Activated CD8-positive, alpha-beta T cell treated with anti-CD3 and anti-CD28 coated beads for 36 hours (primary cell): ENCODE measurements around the gene BIK. TPM values are rescaled to one million over a fixed set of nuclear protein-coding genes. Genes with fewer than 3 reads are reported as not detected.

Source experiments
- ATAC-seq: fragments of 200-7000 bp; cut with Tn5 transposase; one replicate; pipeline ENCODE4 v1.10.0; 2021; ENCODE audit warnings: mild to moderate bottlenecking, moderate library complexity
- CTCF ChIA-PET: fragments of 350-600 bp; sonication (Branson Sonifier 250); formaldehyde crosslinking; loops from one replicate; lab custom pipeline; 2021; ENCODE audit warnings: antibody characterized with exemption; lab: Charles Lee
- POLR2A ChIA-PET: fragments of 350-600 bp; sonication (Branson Sonifier 250); formaldehyde crosslinking; loops from one replicate; lab custom pipeline; 2021; ENCODE audit warnings: antibody characterized with exemption; lab: Charles Lee
- DNase-seq: peaks from one replicate; pipeline ENCODE4 v3.0.0-alpha.2; 2020
- H3K27ac Mint-ChIP-seq: one replicate; pipeline ENCODE4 v1.8.0; 2021; ENCODE audit warnings: mild to moderate bottlenecking, mixed read lengths
- H3K27me3 Mint-ChIP-seq: one replicate; pipeline ENCODE4 v1.8.0; 2021; ENCODE audit warnings: mixed read lengths
- H3K36me3 Mint-ChIP-seq: one replicate; pipeline ENCODE4 v1.8.0; 2021; ENCODE audit warnings: low read depth, mixed read lengths
- H3K4me1 Mint-ChIP-seq: one replicate; pipeline ENCODE4 v1.8.0; 2021; ENCODE audit warnings: low read depth, mixed read lengths
- H3K4me3 Mint-ChIP-seq: one replicate; pipeline ENCODE4 v1.8.0; 2021; ENCODE audit warnings: mild to moderate bottlenecking, moderate library complexity, mixed read lengths
- H3K9me3 Mint-ChIP-seq: one replicate; pipeline ENCODE4 v1.8.0; 2021; ENCODE audit warnings: mixed read lengths
- CTCF ChIP-seq: fragments of 200-600 bp; IDR thresholded peaks from one replicate; pipeline ENCODE4 v1.8.0; 2022; ENCODE audit warnings: antibody characterized with exemption, mild to moderate bottlenecking
- intact Hi-C: fragments of 100-400 bp; cut with micrococcal nuclease; formaldehyde crosslinking; loops from one replicate; pipeline ENCODE4 v1.10.0; 2022
- total RNA-seq, 2 experiments: library from RNA; stranded (reverse); gene quantifications; one replicate each; pipeline ENCODE4 v1.2.3, GENCODE V29; 2021

BIK gene
- total RNA-seq, 2 experiments from 2014 or later, result 2.5 to 3.3 TPM

- H3K27me3 Mint-ChIP-seq, result peaks cover 3% of the 10 kb centered on the region
- no peaks in the 10 kb centered on the region for H3K36me3 Mint-ChIP-seq
- no peak for TF ChIP-seq CTCF
- peak overlapping the region; percentile 73 for H3K4me3 Mint-ChIP-seq
- intact Hi-C loops, result no loop called here
- ATAC-seq, result no peak
- ChIA-PET CTCF (interaction anchor here (1.3 to 1.4 kb wide), 2 partner anchors 10 to 12 kb away, joined by 3 read pairs; no protein-coding TSS in a partner anchor), POLR2A (interaction anchor here (1.0 to 1.3 kb wide), 3 partner anchors 8 to 181 kb away, joined by 3 read pairs; no protein-coding TSS in a partner anchor)
- H3K27ac Mint-ChIP-seq, result no peak overlapping the region
- H3K9me3 Mint-ChIP-seq, result no peaks in the 10 kb centered on the region
- no peak for DNase-seq
- H3K4me1 Mint-ChIP-seq, result peaks cover 5% of the 10 kb centered on the region
These were observed 568 bp upstream of the BIK start for GRCh38 chr22:43109921-43110443.

- CTCF ChIA-PET, result interaction anchor here (1.1 to 1.4 kb wide), 3 partner anchors 10 to 18 kb away, joined by 3 to 5 read pairs (median 3); no protein-coding TSS in a partner anchor
- POLR2A ChIA-PET, result interaction anchor here (1.0 to 1.3 kb wide), 2 partner anchors 10 to 25 kb away, joined by 3 read pairs; no protein-coding TSS in a partner anchor
- peaks cover 5% of the 10 kb centered on the region for H3K4me1 Mint-ChIP-seq
These were observed 525 bp downstream of the BIK start for GRCh38 chr22:43110927-43111623.

GRCh38 chr22:43113526-43114251 lies 3.1 kb downstream of the BIK start:
- no peak for DNase-seq
- ChIA-PET POLR2A (interaction anchor here (0.6 to 0.7 kb wide), 2 partner anchors 187 to 464 kb away, joined by 3 to 5 read pairs; partner anchors contain the start of gene CYB5R3), CTCF (no interaction called here)
- no peak for ATAC-seq
- Mint-ChIP-seq H3K4me1 (peaks cover 5% of the 10 kb centered on the region), H3K36me3 (no peaks in the 10 kb centered on the region), H3K27me3 (peaks cover 3% of the 10 kb centered on the region), H3K4me3 (no peak overlapping the region), H3K27ac (no peak overlapping the region), H3K9me3 (no peaks in the 10 kb centered on the region)
- TF ChIP-seq CTCF, result no peak
- intact Hi-C loops, result no loop called here

More at GRCh38 chr22:43110927-43111623, 525 bp downstream of the BIK start:
- peak; percentile 74 for ATAC-seq
- no peak for TF ChIP-seq CTCF
- Mint-ChIP-seq H3K27ac (no peak overlapping the region), H3K4me3 (peak overlapping the region; percentile 73), H3K9me3 (no peaks in the 10 kb centered on the region), H3K27me3 (peaks cover 3% of the 10 kb centered on the region), H3K36me3 (no peaks in the 10 kb centered on the region)
- intact Hi-C loops, result no loop called here
- DNase-seq, result peak; percentile 51

- peaks cover 11% of the 10 kb centered on the region for H3K4me1 Mint-ChIP-seq
- peaks cover 3% of the 10 kb centered on the region for H3K27me3 Mint-ChIP-seq
- intact Hi-C loops, result no loop called here
- POLR2A ChIA-PET, result no interaction called here
- CTCF ChIA-PET, result no interaction called here
- no peaks in the 10 kb centered on the region for H3K9me3 Mint-ChIP-seq
- H3K27ac Mint-ChIP-seq, result no peak overlapping the region
- no peak for ATAC-seq
- no peak overlapping the region for H3K4me3 Mint-ChIP-seq
- no peak for TF ChIP-seq CTCF
- H3K36me3 Mint-ChIP-seq, result no peaks in the 10 kb centered on the region
- no peak for DNase-seq
These were observed 4.4 kb downstream of the BIK start for GRCh38 chr22:43114958-43115357.
